ENCODE measurements around the gene RPS3A. TPM values are rescaled to one million over a fixed set of nuclear protein-coding genes. Genes with fewer than 3 reads are reported as not detected.
A peak's percentile ranks its signal among the peaks of the same experiment; 100 is the strongest.
"Not testable (repeated sequence)": the region's sequence is repeated elsewhere in the genome, so short reads cannot be mapped to it uniquely, and the experiment has no call there.

RPS3A gene
- 3,412 and 3,421 TPM in 2 replicates for polyA plus RNA-seq (2013)

GRCh38 chr4:151099229-151099975, at the start of gene RPS3A:
Gene RPS3A (plus strand): TSS chr4:151099628. CDS start chr4:151099653, 25 bp downstream.
- H2BK12ac ChIP-seq (ENCODE audit: low read length): no peak within 1 kb of the TSS
- peak within 1 kb of the TSS; percentile 95 for H3K23ac ChIP-seq (ENCODE audit: low read length)
- peak within 1 kb of the TSS; percentile 28 for H2AK5ac ChIP-seq (ENCODE audit: low read length)
- peak within 1 kb of the TSS; percentile 38 for H2BK5ac ChIP-seq (ENCODE audit: low read depth, low read length, poor library complexity)
- no CpG with 5 or more reads among the region's 69 CpGs for WGBS (ENCODE audit: extremely low coverage, insufficient coverage, insufficient read length)
- H3K4me2 ChIP-seq (ENCODE audit: low read length): peak within 1 kb of the TSS; percentile 76
- H3K18ac ChIP-seq (ENCODE audit: low read length): peak within 1 kb of the TSS; percentile 31
- peaks cover 8% of the 10 kb centered on the region for H3K79me2 ChIP-seq (ENCODE audit: control insufficient read depth, insufficient read depth, low read length, poor library complexity)
- H3K36me3 ChIP-seq (ENCODE audit: control insufficient read depth in 1 of 2, insufficient read depth in 2 of 2, low read length in 2 of 2): peaks cover 8 to 19% of the 10 kb centered on the region in 2 experiments
- H4K12ac ChIP-seq (ENCODE audit: low read depth, low read length): peak within 1 kb of the TSS; percentile 43
- H4K8ac ChIP-seq (ENCODE audit: low read depth, low read length): peak within 1 kb of the TSS; percentile 85
- peak within 1 kb of the TSS; percentile 81 for H3K14ac ChIP-seq (ENCODE audit: low read length)
- H3K27ac ChIP-seq (ENCODE audit: low read depth, low read length): peak within 1 kb of the TSS; percentile 37
- DNase-seq: peak; percentile 99
- no peaks in the 10 kb centered on the region for H3K27me3 ChIP-seq (ENCODE audit: insufficient read depth, low read length)
- H2AFZ ChIP-seq (ENCODE audit: insufficient read depth, low read length, poor library complexity): peak within 1 kb of the TSS; percentile 47
- peak within 1 kb of the TSS; percentile 96 for H3K4ac ChIP-seq (ENCODE audit: low read depth, low read length)
- H4K91ac ChIP-seq (ENCODE audit: low read depth, low read length): peak within 1 kb of the TSS; percentile 84
- no peaks in the 10 kb centered on the region for H3K9me3 ChIP-seq (ENCODE audit: insufficient read depth, low read depth, low read length)
- H2BK120ac ChIP-seq (ENCODE audit: insufficient read depth, low read length, poor library complexity): peak within 1 kb of the TSS; percentile 15
- peak within 1 kb of the TSS; percentile 92 for H3K4me3 ChIP-seq (ENCODE audit: low read depth, low read length)
- peaks cover 9% of the 10 kb centered on the region for H3K79me1 ChIP-seq (ENCODE audit: low read length)
- no peaks in the 10 kb centered on the region for H3K4me1 ChIP-seq (ENCODE audit: control insufficient read depth in 1 of 2, insufficient read depth in 2 of 2, low read length in 2 of 2)
- peak within 1 kb of the TSS; percentile 99 for H3K9ac ChIP-seq (ENCODE audit: low read length)

- Histone ChIP-seq H3K4me3 (ENCODE audit: low read depth, low read length) (no peak overlapping the region), H4K12ac (ENCODE audit: low read depth, low read length) (no peak overlapping the region), H3K18ac (ENCODE audit: low read length) (no peak overlapping the region), H2BK12ac (ENCODE audit: low read length) (no peak overlapping the region), H3K27me3 (ENCODE audit: insufficient read depth, low read length) (no peaks in the 10 kb centered on the region), H3K79me2 (ENCODE audit: control insufficient read depth, insufficient read depth, low read length, poor library complexity) (no peaks in the 10 kb centered on the region), H2AK5ac (ENCODE audit: low read length) (no peak overlapping the region), H2BK5ac (ENCODE audit: low read depth, low read length, poor library complexity) (no peak overlapping the region), H3K4me2 (ENCODE audit: low read length) (no peak overlapping the region), H3K14ac (ENCODE audit: low read length) (no peak overlapping the region), H4K91ac (ENCODE audit: low read depth, low read length) (no peak overlapping the region), H3K9ac (ENCODE audit: low read length) (no peak overlapping the region), H3K27ac (ENCODE audit: low read depth, low read length) (no peak overlapping the region), H3K4ac (ENCODE audit: low read depth, low read length) (no peak overlapping the region), H2BK120ac (ENCODE audit: insufficient read depth, low read length, poor library complexity) (no peak overlapping the region), H4K8ac (ENCODE audit: low read depth, low read length) (no peak overlapping the region), H3K36me3 (ENCODE audit: control insufficient read depth in 1 of 2, insufficient read depth in 2 of 2, low read length in 2 of 2) (no peaks in the 10 kb centered on the region), H3K4me1 (ENCODE audit: control insufficient read depth in 1 of 2, insufficient read depth in 2 of 2, low read length in 2 of 2) (peaks cover 2 to 3% of the 10 kb centered on the region in 2 experiments), H3K23ac (ENCODE audit: low read length) (no peak overlapping the region), H3K9me3 (ENCODE audit: insufficient read depth, low read depth, low read length) (no peaks in the 10 kb centered on the region), H3K79me1 (ENCODE audit: low read length) (no peaks in the 10 kb centered on the region), H2AFZ (ENCODE audit: insufficient read depth, low read length, poor library complexity) (no peak overlapping the region)
- DNase-seq: no peak
- no CpG with 5 or more reads among the region's 3 CpGs for WGBS (ENCODE audit: extremely low coverage, insufficient coverage, insufficient read length)
These were observed 46.6 kb upstream of the RPS3A start for GRCh38 chr4:151052785-151053184.

- Histone ChIP-seq H2BK120ac (ENCODE audit: insufficient read depth, low read length, poor library complexity) (no peak overlapping the region), H4K8ac (ENCODE audit: low read depth, low read length) (no peak overlapping the region), H3K4me1 (ENCODE audit: control insufficient read depth in 1 of 2, insufficient read depth in 2 of 2, low read length in 2 of 2) (no peaks in the 10 kb centered on the region), H3K4me2 (ENCODE audit: low read length) (no peak overlapping the region), H3K79me2 (ENCODE audit: control insufficient read depth, insufficient read depth, low read length, poor library complexity) (no peaks in the 10 kb centered on the region), H3K23ac (ENCODE audit: low read length) (no peak overlapping the region), H2BK5ac (ENCODE audit: low read depth, low read length, poor library complexity) (no peak overlapping the region), H2AK5ac (ENCODE audit: low read length) (no peak overlapping the region), H4K12ac (ENCODE audit: low read depth, low read length) (no peak overlapping the region), H3K4me3 (ENCODE audit: low read depth, low read length) (no peak overlapping the region), H4K91ac (ENCODE audit: low read depth, low read length) (no peak overlapping the region), H3K4ac (ENCODE audit: low read depth, low read length) (no peak overlapping the region), H3K27me3 (ENCODE audit: insufficient read depth, low read length) (no peaks in the 10 kb centered on the region), H2AFZ (ENCODE audit: insufficient read depth, low read length, poor library complexity) (no peak overlapping the region), H3K79me1 (ENCODE audit: low read length) (no peaks in the 10 kb centered on the region), H3K9me3 (ENCODE audit: insufficient read depth, low read depth, low read length) (no peaks in the 10 kb centered on the region), H3K18ac (ENCODE audit: low read length) (no peak overlapping the region), H3K36me3 (ENCODE audit: control insufficient read depth in 1 of 2, insufficient read depth in 2 of 2, low read length in 2 of 2) (no peaks in the 10 kb centered on the region), H3K9ac (ENCODE audit: low read length) (no peak overlapping the region), H3K14ac (ENCODE audit: low read length) (no peak overlapping the region), H3K27ac (ENCODE audit: low read depth, low read length) (no peak overlapping the region), H2BK12ac (ENCODE audit: low read length) (no peak overlapping the region)
- no CpG with 5 or more reads among the region's 1 CpG for WGBS (ENCODE audit: extremely low coverage, insufficient coverage, insufficient read length)
- no peak for DNase-seq
These were observed 43.9 kb upstream of the RPS3A start for GRCh38 chr4:151055539-151055938.

- H4K91ac ChIP-seq (ENCODE audit: low read depth, low read length); H3K9ac ChIP-seq (ENCODE audit: low read length); H3K79me1 ChIP-seq (ENCODE audit: low read length); H3K27me3 ChIP-seq (ENCODE audit: insufficient read depth, low read length); H3K4me1 ChIP-seq (ENCODE audit: control insufficient read depth in 1 of 2, insufficient read depth in 2 of 2, low read length in 2 of 2); H2BK120ac ChIP-seq (ENCODE audit: insufficient read depth, low read length, poor library complexity); DNase-seq; H3K79me2 ChIP-seq (ENCODE audit: control insufficient read depth, insufficient read depth, low read length, poor library complexity); H3K4ac ChIP-seq (ENCODE audit: low read depth, low read length); H3K9me3 ChIP-seq (ENCODE audit: insufficient read depth, low read depth, low read length); H4K12ac ChIP-seq (ENCODE audit: low read depth, low read length); H2AFZ ChIP-seq (ENCODE audit: insufficient read depth, low read length, poor library complexity); H3K36me3 ChIP-seq (ENCODE audit: control insufficient read depth in 1 of 2, insufficient read depth in 2 of 2, low read length in 2 of 2); H3K4me2 ChIP-seq (ENCODE audit: low read length); H3K14ac ChIP-seq (ENCODE audit: low read length); H3K18ac ChIP-seq (ENCODE audit: low read length); H3K27ac ChIP-seq (ENCODE audit: low read depth, low read length); H2BK12ac ChIP-seq (ENCODE audit: low read length); H3K23ac ChIP-seq (ENCODE audit: low read length); H3K4me3 ChIP-seq (ENCODE audit: low read depth, low read length); H4K8ac ChIP-seq (ENCODE audit: low read depth, low read length); H2AK5ac ChIP-seq (ENCODE audit: low read length); H2BK5ac ChIP-seq (ENCODE audit: low read depth, low read length, poor library complexity): not testable (repeated sequence)
- no CpG with 5 or more reads among the region's 3 CpGs for WGBS (ENCODE audit: extremely low coverage, insufficient coverage, insufficient read length)
These were observed 36.3 kb upstream of the RPS3A start for GRCh38 chr4:151063143-151063542.

All from trophoblast cell (in vitro differentiated cells and primary cell).